ENCODE results near the gene CCDC148.

The CCDC148 gene

DNA sequence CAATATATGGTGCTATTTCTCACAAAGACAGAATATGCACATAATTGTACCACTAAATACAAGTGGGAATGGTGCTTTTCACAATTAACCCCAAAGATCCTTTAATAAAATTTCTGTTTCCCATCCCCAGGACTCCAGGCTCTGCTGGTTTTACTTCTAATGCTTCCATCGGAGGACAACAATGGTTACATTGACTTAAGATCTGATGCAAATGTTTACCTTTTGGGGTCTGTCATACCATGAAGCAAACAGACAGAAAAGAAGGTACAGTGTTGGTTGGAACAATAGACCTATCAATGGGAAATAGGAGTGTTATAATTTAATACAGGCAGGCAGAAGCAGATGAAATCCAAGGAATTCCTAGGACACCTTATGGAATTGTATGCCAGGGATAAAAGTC is 249.2 kb downstream of the CCDC148 start:
- Histone ChIP-seq H3K9me3 (replicated peaks in 1 of 11) (no peaks in the 10 kb centered on the region; a peak in 1 of 22 replicates), H3K4me2 (no peak overlapping the region), H4K20me1 (no peaks in the 10 kb centered on the region)

GRCh38 chr2:158205215-158205614 is 251.3 kb downstream of the CCDC148 start:
- H3K9ac ChIP-seq, result no peak overlapping the region
- no peaks in the 10 kb centered on the region for H3K4me1 ChIP-seq
- H4K20me1 ChIP-seq, result no peaks in the 10 kb centered on the region
- no peaks in the 10 kb centered on the region for H3K36me3 ChIP-seq
- H3K27ac ChIP-seq, result no peak overlapping the region
- H3K4me3 ChIP-seq, result no peak overlapping the region
- no peaks in the 10 kb centered on the region; a peak in 1 of 22 replicates for H3K9me3 ChIP-seq (replicated peaks in 1 of 11)
- no peak for TF ChIP-seq Cebpa-rat (IDR thresholded peaks at IDR 0.05)
- no peaks in the 10 kb centered on the region for H3K27me3 ChIP-seq
- H3K4me2 ChIP-seq, result no peak overlapping the region

More for the DNA sequence above, 249.2 kb downstream of the CCDC148 start:
- H3K36me3 ChIP-seq, result no peaks in the 10 kb centered on the region
- H3K4me3 ChIP-seq, result no peak overlapping the region
- no peak overlapping the region for H3K9ac ChIP-seq
- TF ChIP-seq Cebpa-rat (IDR thresholded peaks at IDR 0.05), result no peak
- H3K27me3 ChIP-seq, result no peaks in the 10 kb centered on the region
- no peak overlapping the region for H3K27ac ChIP-seq
- peaks cover 0 to 9% (median 6%) of the 10 kb centered on the region in 10 experiments; a peak in 5 of 20 replicates for H3K4me1 ChIP-seq

- no peak for TF ChIP-seq Cebpa-rat (IDR thresholded peaks at IDR 0.05)
- Histone ChIP-seq H3K4me1 (no peaks in the 10 kb centered on the region), H3K36me3 (no peaks in the 10 kb centered on the region), H3K4me2 (no peak overlapping the region), H3K9ac (no peak overlapping the region), H3K9me3 (replicated peaks in 1 of 11) (no peaks in the 10 kb centered on the region; a peak in 1 of 22 replicates), H3K27ac (no peak overlapping the region), H3K27me3 (no peaks in the 10 kb centered on the region), H3K4me3 (no peak overlapping the region), H4K20me1 (no peaks in the 10 kb centered on the region)
Measured at GRCh38 chr2:158204741-158205165, 251.8 kb downstream of the CCDC148 start.

DNA sequence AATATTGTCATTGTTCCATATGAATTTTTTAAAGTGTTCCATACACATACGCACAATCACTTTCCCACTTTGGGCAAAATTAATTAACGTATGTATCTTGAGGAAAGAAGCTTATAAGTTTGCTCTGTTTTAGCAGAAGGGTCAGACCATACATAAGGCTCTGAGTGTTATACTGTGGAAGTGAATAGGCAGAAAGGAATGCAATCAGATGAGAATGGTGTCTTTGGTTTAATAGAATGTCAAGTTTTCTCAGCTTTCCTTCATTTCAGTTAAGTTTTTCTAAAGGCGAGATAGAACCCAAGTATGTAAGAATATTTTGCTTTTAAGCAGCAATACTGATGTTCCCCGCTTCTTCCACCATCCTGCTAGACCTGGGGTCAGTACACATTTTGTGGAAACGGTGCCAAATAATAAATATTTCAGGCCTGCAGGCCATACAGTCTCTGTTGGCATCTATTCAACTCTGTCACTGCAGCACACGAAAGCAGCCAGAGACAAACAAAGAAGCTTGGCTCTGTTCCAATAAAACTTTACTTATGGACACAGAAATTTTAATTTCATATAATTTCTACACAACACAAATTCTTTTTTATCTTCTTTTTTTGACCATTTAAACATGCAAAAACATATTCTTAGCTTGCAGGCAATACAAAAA is 254.3 kb downstream of the CCDC148 start:
- no peak overlapping the region for H3K27ac ChIP-seq

DNA sequence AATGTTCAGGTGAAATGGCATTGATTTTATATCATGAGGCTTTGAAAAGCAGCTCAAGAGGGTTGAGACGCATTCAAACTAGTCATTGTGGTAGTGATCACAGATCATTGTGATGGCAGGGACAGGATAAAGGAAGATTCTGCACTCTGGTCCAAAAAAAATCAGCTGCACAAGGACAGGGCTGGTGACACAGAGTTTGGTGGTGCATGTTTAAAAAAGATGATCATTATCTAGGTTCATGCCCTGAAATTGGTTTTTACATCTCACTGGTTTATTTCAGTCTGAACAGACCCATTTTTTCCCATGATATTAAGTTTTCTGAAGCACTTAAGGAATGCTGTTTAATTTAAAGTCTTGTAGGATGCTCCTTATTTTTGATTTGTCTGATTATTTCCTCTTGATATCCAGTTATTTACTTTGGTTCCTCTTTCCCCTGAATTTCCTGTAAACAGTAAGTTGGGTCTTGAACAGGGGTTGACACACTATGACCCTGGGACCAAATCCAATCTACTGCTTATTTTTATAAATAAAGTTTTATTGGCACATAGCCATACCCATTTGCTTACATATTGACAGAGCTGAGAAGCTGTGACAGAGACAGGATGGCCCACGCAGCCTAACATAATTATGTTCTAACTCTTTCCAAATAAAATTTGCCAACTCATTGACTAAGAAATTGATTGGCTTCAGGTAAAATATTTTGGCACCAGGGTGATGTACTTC is 256.5 kb downstream of the CCDC148 start:
- Histone ChIP-seq H4K20me1 (no peaks in the 10 kb centered on the region), H3K9me3 (replicated peaks in 1 of 11) (no peaks in the 10 kb centered on the region), H3K27me3 (no peaks in the 10 kb centered on the region), H3K4me1 (peaks cover 0 to 7% (median 0%) of the 10 kb centered on the region in 10 experiments; a peak in 1 of 20 replicates), H3K4me2 (no peak overlapping the region), H3K27ac (no peak overlapping the region), H3K9ac (no peak overlapping the region), H3K36me3 (no peaks in the 10 kb centered on the region), H3K4me3 (no peak overlapping the region)
- TF ChIP-seq Cebpa-rat (IDR thresholded peaks at IDR 0.05), result no peak

More for the DNA sequence above, 254.3 kb downstream of the CCDC148 start:
- H3K4me1 ChIP-seq, result 0 out of 20 replicates have a peak, but pooled peaks cover 0 to under 1% (median 0%) of the 10 kb centered on the region in 10 experiments
- H3K9ac ChIP-seq, result no peak overlapping the region
- H3K36me3 ChIP-seq, result no peaks in the 10 kb centered on the region
- H4K20me1 ChIP-seq, result no peaks in the 10 kb centered on the region
- no peak overlapping the region for H3K4me2 ChIP-seq
- no peak overlapping the region for H3K4me3 ChIP-seq
- no peaks in the 10 kb centered on the region for H3K27me3 ChIP-seq
- TF ChIP-seq Cebpa-rat (IDR thresholded peaks at IDR 0.05), result no peak
- H3K9me3 ChIP-seq (replicated peaks in 1 of 11), result no peaks in the 10 kb centered on the region

DNA sequence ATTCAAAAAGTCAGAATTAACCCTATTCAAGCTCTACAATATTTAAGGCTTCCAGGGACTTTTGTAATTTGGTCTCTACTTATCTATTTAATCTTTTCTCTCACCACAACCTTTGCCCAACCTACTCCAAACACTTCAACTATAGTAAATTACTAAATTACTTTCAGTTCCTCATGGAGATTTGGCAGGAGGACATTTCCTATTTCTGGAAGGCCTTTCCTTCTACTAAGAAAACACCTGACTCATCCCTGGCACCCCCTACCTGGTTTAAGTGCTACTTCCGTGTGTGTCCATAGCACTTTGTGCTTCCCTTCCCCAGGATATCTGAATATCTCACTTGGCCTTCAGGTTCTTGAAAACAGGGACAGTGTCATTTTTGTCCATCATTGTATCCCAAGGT is 258.6 kb downstream of the CCDC148 start:
- Histone ChIP-seq H3K4me2 (peak overlapping the region in 1 of 11 experiments; percentile 18; a peak in 1 of 22 replicates), H3K4me1 (peaks cover 0 to 7% (median 0%) of the 10 kb centered on the region in 10 experiments; a peak in 5 of 20 replicates), H3K4me3 (no peak overlapping the region), H3K27ac (no peak overlapping the region), H3K27me3 (no peaks in the 10 kb centered on the region), H3K36me3 (no peaks in the 10 kb centered on the region), H3K9ac (no peak overlapping the region), H3K9me3 (replicated peaks in 1 of 11) (no peaks in the 10 kb centered on the region), H4K20me1 (no peaks in the 10 kb centered on the region)
- TF ChIP-seq Cebpa-rat (IDR thresholded peaks at IDR 0.05), result no peak

GRCh38 chr2:158194229-158194628 is 262.3 kb downstream of the CCDC148 start:
- peaks cover 24 to 39% (median 35%) of the 10 kb centered on the region in 10 experiments for H3K4me1 ChIP-seq
- H3K4me3 ChIP-seq, result no peak overlapping the region
- no peaks in the 10 kb centered on the region for H4K20me1 ChIP-seq
- H3K9me3 ChIP-seq (replicated peaks in 1 of 11), result no peaks in the 10 kb centered on the region
- H3K4me2 ChIP-seq, result no peak overlapping the region
- TF ChIP-seq Cebpa-rat (IDR thresholded peaks at IDR 0.05), result no peak
- no peak overlapping the region for H3K27ac ChIP-seq
- no peaks in the 10 kb centered on the region for H3K27me3 ChIP-seq
- H3K9ac ChIP-seq, result no peak overlapping the region
- H3K36me3 ChIP-seq, result no peaks in the 10 kb centered on the region

- H4K20me1 ChIP-seq, result no peaks in the 10 kb centered on the region
- no peak overlapping the region for H3K4me3 ChIP-seq
- no peak overlapping the region for H3K9ac ChIP-seq
- no peaks in the 10 kb centered on the region for H3K36me3 ChIP-seq
- H3K27ac ChIP-seq, result no peak overlapping the region
- H3K4me2 ChIP-seq, result peak overlapping the region in 8 of 11 experiments; percentile 10 to 79 (median 70); a peak in 14 of 22 replicates
- peaks cover 24 to 44% (median 38%) of the 10 kb centered on the region in 10 experiments for H3K4me1 ChIP-seq
- H3K27me3 ChIP-seq, result no peaks in the 10 kb centered on the region
- no peaks in the 10 kb centered on the region for H3K9me3 ChIP-seq (replicated peaks in 1 of 11)
- TF ChIP-seq Cebpa-rat (IDR thresholded peaks at IDR 0.05), result no peak
Measured at GRCh38 chr2:158192515-158193443, 263.8 kb downstream of the CCDC148 start.

Data from BLaER1 treated with 17β-estradiol and CSF1 and Interleukin-3, amounts not matched to agents 10 nM and 100 nM (cell line).